Nephron (organoid): ENCODE measurements around the gene GDF7.

Experiments
- H3K27ac Mint-ChIP-seq, 3 experiments: 2 replicates each; pipeline ENCODE4 v1.8.0; 2020; ENCODE audit warnings: mixed read lengths in 3 of 3, mild to moderate bottlenecking in 2 of 3, moderate library complexity in 1 of 3
- H3K27me3 Mint-ChIP-seq: 2 replicates; pipeline ENCODE4 v1.8.0; 2021; ENCODE audit warnings: low read depth, mild to moderate bottlenecking, moderate library complexity, mixed read lengths
- H3K36me3 Mint-ChIP-seq: 2 replicates; pipeline ENCODE4 v1.8.0; 2020; ENCODE audit warnings: low read depth, mixed read lengths
- H3K4me1 Mint-ChIP-seq: 2 replicates; pipeline ENCODE4 v1.8.0; 2020; ENCODE audit warnings: mixed read lengths
- H3K4me3 Mint-ChIP-seq, 3 experiments: 2 replicates each; pipeline ENCODE4 v1.8.0; 2020; ENCODE audit warnings: mild to moderate bottlenecking in 3 of 3, mixed read lengths in 3 of 3, moderate library complexity in 2 of 3
- H3K9me3 Mint-ChIP-seq: 2 replicates; pipeline ENCODE4 v1.8.0; 2020; ENCODE audit warnings: mixed read lengths
- TF ChIP-seq, protein P1 (sequence below), 3 experiments: fragments of 200-600 bp; sonication (generic); IDR thresholded peaks; one replicate each; pipeline ENCODE4 v1.5.0; 2021; ENCODE audit warnings: antibody characterized with exemption in 3 of 3; ENCODE audit not compliant: unreplicated experiment in 3 of 3

GDF7 gene

DNA sequence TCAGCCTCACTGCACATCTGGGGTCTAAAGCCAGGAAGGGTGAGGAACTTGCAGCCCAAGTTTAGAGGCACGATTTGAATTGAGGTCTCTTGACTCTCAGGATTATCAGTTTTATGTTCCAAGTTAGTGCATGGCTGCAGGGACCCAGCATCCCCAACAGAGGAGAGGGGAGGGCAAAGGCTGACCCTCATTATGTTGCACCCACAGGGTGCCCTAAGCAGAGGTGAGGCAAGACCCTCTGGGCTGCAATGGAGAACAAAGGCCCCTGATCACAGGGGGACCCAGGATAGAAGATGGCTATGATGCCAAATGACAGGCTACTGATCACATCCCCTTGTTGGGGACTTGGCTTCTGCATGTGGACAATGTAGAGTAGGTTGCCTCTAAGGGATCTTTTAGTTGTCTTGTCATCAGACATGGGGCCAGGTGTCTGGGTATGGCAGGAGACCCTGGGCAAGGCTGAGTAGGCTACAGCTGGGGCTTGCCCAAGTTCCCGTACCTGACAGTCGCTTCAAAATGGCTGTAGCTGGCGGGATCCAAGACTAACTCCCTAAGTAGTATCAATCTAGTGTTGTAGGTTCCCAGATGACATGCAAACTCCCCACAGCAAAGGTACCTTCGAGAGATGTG lies 4.5 kb upstream of the GDF7 start:
- H3K27ac Mint-ChIP-seq, result no peak overlapping the region
- peaks cover 9% of the 10 kb centered on the region for H3K4me1 Mint-ChIP-seq
- no peak overlapping the region for H3K4me3 Mint-ChIP-seq
- H3K36me3 Mint-ChIP-seq, result no peaks in the 10 kb centered on the region
- peaks cover 95% of the 10 kb centered on the region for H3K27me3 Mint-ChIP-seq
- TF ChIP-seq, protein P1, sequence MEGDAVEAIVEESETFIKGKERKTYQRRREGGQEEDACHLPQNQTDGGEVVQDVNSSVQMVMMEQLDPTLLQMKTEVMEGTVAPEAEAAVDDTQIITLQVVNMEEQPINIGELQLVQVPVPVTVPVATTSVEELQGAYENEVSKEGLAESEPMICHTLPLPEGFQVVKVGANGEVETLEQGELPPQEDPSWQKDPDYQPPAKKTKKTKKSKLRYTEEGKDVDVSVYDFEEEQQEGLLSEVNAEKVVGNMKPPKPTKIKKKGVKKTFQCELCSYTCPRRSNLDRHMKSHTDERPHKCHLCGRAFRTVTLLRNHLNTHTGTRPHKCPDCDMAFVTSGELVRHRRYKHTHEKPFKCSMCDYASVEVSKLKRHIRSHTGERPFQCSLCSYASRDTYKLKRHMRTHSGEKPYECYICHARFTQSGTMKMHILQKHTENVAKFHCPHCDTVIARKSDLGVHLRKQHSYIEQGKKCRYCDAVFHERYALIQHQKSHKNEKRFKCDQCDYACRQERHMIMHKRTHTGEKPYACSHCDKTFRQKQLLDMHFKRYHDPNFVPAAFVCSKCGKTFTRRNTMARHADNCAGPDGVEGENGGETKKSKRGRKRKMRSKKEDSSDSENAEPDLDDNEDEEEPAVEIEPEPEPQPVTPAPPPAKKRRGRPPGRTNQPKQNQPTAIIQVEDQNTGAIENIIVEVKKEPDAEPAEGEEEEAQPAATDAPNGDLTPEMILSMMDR (IDR thresholded peaks at IDR 0.05; ENCODE audit: unreplicated experiment in 3 of 3), result no peak
- H3K9me3 Mint-ChIP-seq, result no peaks in the 10 kb centered on the region

DNA sequence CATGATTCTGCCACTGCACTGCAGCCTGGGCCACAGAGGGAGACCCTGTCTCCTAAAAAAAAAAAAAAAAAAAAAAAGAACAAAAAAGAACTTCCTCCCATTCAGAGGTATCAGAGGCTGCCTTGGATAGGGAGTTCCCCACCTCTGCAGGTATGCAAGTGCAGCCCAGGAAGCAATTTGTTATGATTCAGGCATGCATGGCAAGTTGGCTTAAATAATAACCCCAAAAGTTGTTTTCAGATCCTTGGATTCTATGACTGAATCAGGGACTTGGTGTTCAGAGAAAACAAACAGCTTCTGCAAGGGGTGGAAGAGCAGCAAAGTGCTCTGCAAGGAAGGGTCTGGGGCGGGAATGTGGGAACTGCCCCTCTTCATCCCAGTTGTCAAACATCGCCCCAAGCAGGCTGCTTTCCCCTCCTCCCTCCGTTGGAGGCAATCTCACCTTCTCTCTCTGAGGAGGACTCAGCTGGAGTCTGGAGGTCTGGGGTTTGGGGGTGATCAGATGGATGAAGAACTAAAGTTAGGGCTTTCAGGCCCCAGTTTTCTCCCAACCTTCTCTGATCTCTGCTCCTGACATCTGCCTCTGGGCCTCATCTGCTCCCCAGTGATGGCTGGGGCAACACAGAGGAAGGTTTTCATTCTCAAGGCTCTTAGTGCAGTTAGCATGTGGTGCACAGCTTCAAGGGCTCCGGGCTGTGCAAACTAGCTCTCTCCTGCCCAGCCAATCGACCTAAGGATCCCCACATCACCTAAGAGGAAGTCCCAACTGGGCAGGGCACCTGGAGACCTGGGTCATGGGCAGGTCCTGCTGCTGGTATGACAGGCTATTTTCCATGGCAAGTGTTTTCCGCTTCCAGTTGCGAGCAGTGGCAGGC lies 3.5 kb upstream of the GDF7 start:
- H3K9me3 Mint-ChIP-seq, result no peaks in the 10 kb centered on the region
- H3K4me3 Mint-ChIP-seq, result no peak overlapping the region
- TF ChIP-seq, protein P1 (IDR thresholded peaks at IDR 0.05; ENCODE audit: unreplicated experiment in 3 of 3), result no peak
- no peaks in the 10 kb centered on the region for H3K36me3 Mint-ChIP-seq
- H3K4me1 Mint-ChIP-seq, result peaks cover 9% of the 10 kb centered on the region
- H3K27me3 Mint-ChIP-seq, result peaks cover 96% of the 10 kb centered on the region
- no peak overlapping the region for H3K27ac Mint-ChIP-seq

DNA sequence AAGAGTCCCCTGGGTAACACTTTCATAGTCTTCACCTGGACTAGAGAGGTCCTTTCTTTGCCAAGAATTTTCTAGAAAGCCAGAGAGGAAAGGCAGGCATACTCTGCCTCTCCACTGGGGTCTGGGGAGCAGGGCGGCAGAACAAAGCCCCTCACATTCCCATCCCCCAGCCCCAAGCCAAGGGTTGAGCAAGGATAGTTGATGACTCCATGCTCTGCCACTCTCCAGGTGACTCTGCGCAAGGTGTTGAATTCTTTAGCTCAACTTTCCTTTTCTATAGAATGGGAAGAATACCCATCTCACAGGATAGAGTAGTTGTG lies 2.9 kb upstream of the GDF7 start:
- no peak overlapping the region for H3K27ac Mint-ChIP-seq
- peak overlapping the region; percentile 13 to 56 (median 45) for H3K4me3 Mint-ChIP-seq
- peaks cover 96% of the 10 kb centered on the region for H3K27me3 Mint-ChIP-seq
- H3K4me1 Mint-ChIP-seq, result peaks cover 9% of the 10 kb centered on the region
- no peaks in the 10 kb centered on the region for H3K36me3 Mint-ChIP-seq
- H3K9me3 Mint-ChIP-seq, result no peaks in the 10 kb centered on the region
- TF ChIP-seq, protein P1 (IDR thresholded peaks at IDR 0.05; ENCODE audit: unreplicated experiment in 3 of 3), result no peak

DNA sequence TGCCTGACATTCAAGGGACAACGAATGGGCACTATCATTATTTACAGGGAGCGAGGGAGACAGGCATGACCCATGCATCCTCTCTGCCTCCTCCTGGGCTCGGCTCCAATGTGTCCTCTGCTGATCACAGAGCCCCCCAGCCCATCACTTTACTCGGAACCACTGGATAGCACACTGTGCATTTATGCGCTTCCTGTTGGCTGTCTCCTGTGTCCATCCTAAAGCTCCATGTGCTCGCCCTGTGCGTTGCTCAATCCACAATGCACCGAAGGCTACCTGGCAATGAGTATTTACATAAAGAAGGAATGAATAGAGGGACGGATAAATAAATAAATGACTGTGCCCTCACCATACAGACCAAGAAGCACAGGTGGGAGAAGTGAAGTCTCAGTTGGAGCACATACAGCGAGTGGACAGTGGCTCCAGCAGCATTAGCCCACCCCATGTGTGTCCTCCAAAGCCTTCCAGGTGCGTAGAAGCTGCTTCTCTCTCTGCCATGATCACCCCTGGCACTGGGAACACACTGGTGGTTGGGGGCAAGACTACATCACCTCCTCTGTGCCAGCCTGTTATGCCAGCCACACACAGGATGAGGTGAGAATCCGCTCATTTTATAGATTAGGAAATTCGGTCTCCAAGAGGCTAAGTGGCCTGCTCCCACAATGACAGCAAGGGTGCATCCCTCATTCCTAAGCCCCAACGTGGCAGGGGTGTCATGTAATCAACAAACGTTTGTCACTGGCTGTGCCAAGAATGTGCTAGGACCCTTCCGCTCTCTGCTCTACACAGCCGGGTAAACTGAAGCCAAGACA lies 2.3 kb upstream of the GDF7 start:
- Mint-ChIP-seq H3K9me3 (no peaks in the 10 kb centered on the region), H3K36me3 (no peaks in the 10 kb centered on the region), H3K4me3 (peak overlapping the region; percentile 56 to 75 (median 72)), H3K27ac (no peak overlapping the region), H3K27me3 (peaks cover 96% of the 10 kb centered on the region), H3K4me1 (peaks cover 9% of the 10 kb centered on the region)
- TF ChIP-seq, protein P1 (IDR thresholded peaks at IDR 0.05; ENCODE audit: unreplicated experiment in 3 of 3), result no peak

DNA sequence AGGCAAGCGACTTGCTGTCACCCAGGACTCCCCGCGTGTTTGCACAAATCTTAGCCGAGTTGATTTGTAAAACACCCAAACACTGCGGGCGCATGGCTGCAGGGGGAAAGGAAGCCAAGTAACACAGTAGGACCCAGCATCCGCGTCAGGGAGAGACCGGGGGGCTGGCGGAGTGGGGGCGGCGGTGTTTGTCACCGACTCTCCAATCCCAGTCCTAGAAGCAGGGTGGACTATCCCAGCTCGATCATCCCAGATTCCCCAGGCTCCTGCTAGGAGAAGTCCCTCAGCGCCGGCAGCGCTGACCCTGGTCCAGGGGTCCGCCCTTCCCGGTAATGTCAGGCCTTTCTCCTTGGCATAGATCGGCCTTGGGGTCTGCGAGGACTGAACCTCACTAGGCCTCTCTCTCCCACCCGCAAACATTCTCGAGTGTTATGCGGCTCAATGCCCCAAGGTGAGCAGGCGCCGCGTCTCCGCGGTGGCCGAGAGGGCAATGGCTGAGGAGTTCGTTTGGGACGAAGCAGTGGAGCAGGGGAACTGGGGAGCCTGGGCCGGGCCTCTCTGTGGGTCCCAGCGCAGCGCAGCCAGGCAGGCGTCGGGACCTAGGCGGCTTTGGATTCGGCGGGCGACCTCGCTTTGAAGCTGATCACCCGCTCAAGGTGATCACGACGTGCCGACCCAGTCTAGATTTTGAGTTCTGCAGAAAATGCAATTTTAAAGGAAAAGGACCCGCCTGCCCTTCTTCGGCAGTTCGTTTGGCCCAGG lies 1.5 kb upstream of the GDF7 start:
- H3K36me3 Mint-ChIP-seq, result no peaks in the 10 kb centered on the region
- TF ChIP-seq, protein P1 (IDR thresholded peaks at IDR 0.05; ENCODE audit: unreplicated experiment in 3 of 3), result no peak
- H3K9me3 Mint-ChIP-seq, result no peaks in the 10 kb centered on the region
- peaks cover 96% of the 10 kb centered on the region for H3K27me3 Mint-ChIP-seq
- peaks cover 9% of the 10 kb centered on the region for H3K4me1 Mint-ChIP-seq
- H3K4me3 Mint-ChIP-seq, result peak overlapping the region; percentile 68 to 75 (median 72)
- no peak overlapping the region for H3K27ac Mint-ChIP-seq
